Measurements from ENCODE around the gene PFN3. TPM values are rescaled to one million over a fixed set of nuclear protein-coding genes. Genes with fewer than 3 reads are reported as not detected.

PFN3 gene
- total and polyA plus RNA-seq, 2 of the 13 experiments (the other 11 are each of a cell fraction or from before 2014, with no cell fraction given): not detected

- TF ChIP-seq PATZ1 (CRISPR knock-in tag; IDR thresholded peaks at IDR 0.05) (peak; percentile 49; the same call in 1 of the 2 replicates), ZNF407 (CRISPR knock-in tag; IDR thresholded peaks at IDR 0.05; ENCODE audit: not compliant biosample characterization) (peak; percentile 72), FOXP4 (CRISPR knock-in tag; IDR thresholded peaks at IDR 0.05) (no peak), BCL3 (CRISPR knock-in tag; IDR thresholded peaks at IDR 0.05) (peak; percentile 31; the same call in 1 of the 2 replicates), MTF2 (CRISPR knock-in tag; IDR thresholded peaks at IDR 0.05; ENCODE audit: borderline replicate concordance) (no peak; the same call in 1 of the 2 replicates), ZNF75D (CRISPR knock-in tag; IDR thresholded peaks at IDR 0.05; ENCODE audit: borderline replicate concordance) (no peak), TSC22D2 (CRISPR knock-in tag; IDR thresholded peaks at IDR 0.05; ENCODE audit: borderline replicate concordance) (no peak), TFAP4 (IDR thresholded peaks at IDR 0.05; ENCODE audit: borderline replicate concordance, low read depth) (no peak), GABPB1 (CRISPR knock-in tag; IDR thresholded peaks at IDR 0.05) (peak; percentile 59; the same call in 1 of the 2 replicates), ZNF605 (CRISPR knock-in tag; IDR thresholded peaks at IDR 0.05) (0 out of 2 replicates have a peak, but pooled peaks have one; percentile 46), THAP11 (CRISPR knock-in tag; IDR thresholded peaks at IDR 0.05) (peak; percentile 45; the same call in 1 of the 2 replicates), ZNF883 (CRISPR knock-in tag; IDR thresholded peaks at IDR 0.05; ENCODE audit: not compliant biosample characterization) (peak; percentile 39)
Observed at GRCh38 chr5:177362610-177363507, 37.6 kb downstream of the PFN3 start (continued).

Measured in HepG2 (cell line).